HepG2 (cell line): Measurements from ENCODE around the gene FNDC3B.

ENCODE experiments used
- ERF ChIP-seq: IDR thresholded peaks from 2 replicates; pipeline ENCODE4 v1.6.1; 2018; ENCODE audit warnings: missing biosample characterization, missing genetic modification reagents
- ESRRA ChIP-seq: sonication (generic); formaldehyde crosslinking; IDR thresholded peaks from 2 replicates; pipeline ENCODE4 v1.5.1; 2020; ENCODE audit warnings: mild to moderate bottlenecking, low read depth, missing genetic modification reagents
- HDAC6 ChIP-seq: fragments of 200-600 bp; sonication (generic); IDR thresholded peaks from 2 replicates; pipeline ENCODE4 v1.7.0; 2017; ENCODE audit warnings: mild to moderate bottlenecking, antibody characterized with exemption, low read length, low read depth
- MIER3 ChIP-seq: IDR thresholded peaks from 2 replicates; pipeline ENCODE4 v1.6.1; 2016; ENCODE audit warnings: missing compliant biosample characterization, borderline replicate concordance
- NFATC3 ChIP-seq: sonication (generic); formaldehyde crosslinking; IDR thresholded peaks from 2 replicates; pipeline ENCODE4 v1.5.1; 2020; ENCODE audit warnings: mild to moderate bottlenecking, missing genetic modification reagents
- NFE2L1 ChIP-seq: sonication (generic); formaldehyde crosslinking; IDR thresholded peaks from 2 replicates; pipeline ENCODE4 v1.4.0; 2020; ENCODE audit warnings: missing genetic modification reagents, mild to moderate bottlenecking, borderline replicate concordance
- NR2F6 ChIP-seq, 2 experiments: IDR thresholded peaks; 2 replicates each; pipeline ENCODE4 v1.6.1; 2016; ENCODE audit warnings: antibody characterized with exemption in 1 of 2, mild to moderate bottlenecking in 1 of 2
- POLR2A ChIP-seq, 2 experiments: IDR thresholded peaks; 2 replicates each; pipeline ENCODE4 v1.6.1; 2011; ENCODE audit warnings: low read depth in 2 of 2, low read length in 2 of 2, mild to moderate bottlenecking in 1 of 2, moderate library complexity in 1 of 2; ENCODE audit not compliant: insufficient read depth in 1 of 2
- POLR2AphosphoS5 ChIP-seq: IDR thresholded peaks from 2 replicates; pipeline ENCODE4 v1.6.1; 2012; ENCODE audit warnings: low read depth, low read length
- YY1 ChIP-seq: IDR thresholded peaks from 2 replicates; pipeline ENCODE4 v1.6.1; 2011; ENCODE audit warnings: low read length, low read depth, moderate library complexity, mild to moderate bottlenecking; ENCODE audit not compliant: insufficient read depth, insufficient replicate concordance
- TF ChIP-seq, protein P1 (sequence below): sonication (generic); formaldehyde crosslinking; IDR thresholded peaks from 2 replicates; pipeline ENCODE4 v1.4.0; 2020; ENCODE audit warnings: mild to moderate bottlenecking, missing genetic modification reagents

GRCh38 chr3:172208586-172209332 is 169.4 kb downstream of the FNDC3B start:
- TF ChIP-seq NR2F6 (IDR thresholded peaks at IDR 0.05) (no peak), NR2F6 (CRISPR knock-in tag; IDR thresholded peaks at IDR 0.05) (no peak), NFE2L1 (no peak), ERF (CRISPR knock-in tag) (no peak), POLR2A (IDR thresholded peaks at IDR 0.05; ENCODE audit: insufficient read depth in 1 of 2, low read depth in 2 of 2, low read length in 2 of 2) (no peak), NFATC3 (CRISPR knock-in tag) (no peak), MIER3 (CRISPR knock-in tag) (no peak), ESRRA (CRISPR knock-in tag) (no peak), POLR2AphosphoS5 (no peak), YY1 (no peak), HDAC6 (no peak)
- TF ChIP-seq, protein P1, sequence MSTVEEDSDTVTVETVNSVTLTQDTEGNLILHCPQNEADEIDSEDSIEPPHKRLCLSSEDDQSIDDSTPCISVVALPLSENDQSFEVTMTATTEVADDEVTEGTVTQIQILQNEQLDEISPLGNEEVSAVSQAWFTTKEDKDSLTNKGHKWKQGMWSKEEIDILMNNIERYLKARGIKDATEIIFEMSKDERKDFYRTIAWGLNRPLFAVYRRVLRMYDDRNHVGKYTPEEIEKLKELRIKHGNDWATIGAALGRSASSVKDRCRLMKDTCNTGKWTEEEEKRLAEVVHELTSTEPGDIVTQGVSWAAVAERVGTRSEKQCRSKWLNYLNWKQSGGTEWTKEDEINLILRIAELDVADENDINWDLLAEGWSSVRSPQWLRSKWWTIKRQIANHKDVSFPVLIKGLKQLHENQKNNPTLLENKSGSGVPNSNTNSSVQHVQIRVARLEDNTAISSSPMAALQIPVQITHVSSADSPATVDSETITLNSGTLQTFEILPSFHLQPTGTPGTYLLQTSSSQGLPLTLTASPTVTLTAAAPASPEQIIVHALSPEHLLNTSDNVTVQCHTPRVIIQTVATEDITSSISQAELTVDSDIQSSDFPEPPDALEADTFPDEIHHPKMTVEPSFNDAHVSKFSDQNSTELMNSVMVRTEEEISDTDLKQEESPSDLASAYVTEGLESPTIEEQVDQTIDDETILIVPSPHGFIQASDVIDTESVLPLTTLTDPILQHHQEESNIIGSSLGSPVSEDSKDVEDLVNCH = no peak
